IMR-90 (cell line): Measurements from ENCODE around the gene ITIH5. TPM values are rescaled to one million over a fixed set of nuclear protein-coding genes. Genes with fewer than 3 reads are reported as not detected.

Source experiments
- ATAC-seq: fragments of 200-7000 bp; cut with Tn5 transposase; 2 replicates; pipeline ENCODE4 v1.9.1; 2020; ENCODE audit warnings: low read depth, mild to moderate bottlenecking, moderate library complexity
- BruUV-seq: library from RNA; stranded (reverse); fragments of 400-500 nt; replicated peaks from 2 replicates; lab custom pipeline; 2021; lab: Mats Ljungman, UMichigan
- CTCF ChIA-PET: fragments of 300-600 bp; formaldehyde crosslinking; extraction: SDS; loops from one replicate; lab custom pipeline; 2021; ENCODE audit warnings: antibody characterized with exemption; lab: Yijun Ruan, JAX
- POLR2A ChIA-PET: fragments of 300-600 bp; sonication (Branson Sonifier 250); formaldehyde crosslinking; loops from one replicate; lab custom pipeline; 2022; ENCODE audit warnings: antibody characterized with exemption; ENCODE audit not compliant: unreplicated experiment; lab: Charles Lee
- DNase-seq: peaks from one replicate; pipeline ENCODE4 v3.0.0; 2013
- H2AFZ ChIP-seq: replicated peaks from 2 replicates; pipeline ENCODE3; 2013; ENCODE audit warnings: low read length, mild to moderate bottlenecking; ENCODE audit not compliant: poor library complexity
- H2AK5ac ChIP-seq: 2 replicates; pipeline ENCODE4 v1.6.1; 2013; ENCODE audit warnings: low read depth, low read length, inconsistent platforms
- H2AK9ac ChIP-seq: replicated peaks from 2 replicates; pipeline ENCODE3; 2013; ENCODE audit warnings: mild to moderate bottlenecking, low read depth, low read length, moderate library complexity; ENCODE audit not compliant: poor library complexity
- H2BK120ac ChIP-seq: 2 replicates; pipeline ENCODE4 v1.6.1; 2013; ENCODE audit warnings: low read depth, low read length, inconsistent platforms
- H2BK15ac ChIP-seq: 3 replicates; pipeline ENCODE4 v1.6.1; 2013; ENCODE audit warnings: low read depth, low read length, inconsistent platforms
- H2BK20ac ChIP-seq: 2 replicates; pipeline ENCODE4 v1.6.1; 2013; ENCODE audit warnings: low read depth, mild to moderate bottlenecking, inconsistent platforms, low read length, moderate library complexity
- H2BK5ac ChIP-seq: 2 replicates; pipeline ENCODE4 v1.6.1; 2013; ENCODE audit warnings: mild to moderate bottlenecking, low read depth, low read length, inconsistent platforms; ENCODE audit not compliant: poor library complexity, severe bottlenecking
- H3K14ac ChIP-seq: replicated peaks from 2 replicates; pipeline ENCODE4 v1.6.1; 2013; ENCODE audit warnings: low read depth, low read length, inconsistent platforms
- H3K18ac ChIP-seq: 2 replicates; pipeline ENCODE4 v1.6.1; 2013; ENCODE audit warnings: low read depth, low read length, control low read depth
- H3K23ac ChIP-seq: 2 replicates; pipeline ENCODE4 v1.6.1; 2013; ENCODE audit warnings: low read depth, low read length, inconsistent platforms
- H3K27ac ChIP-seq: 2 replicates; pipeline ENCODE4 v1.5.1; 2013; ENCODE audit warnings: mild to moderate bottlenecking, control low read depth, low read length; ENCODE audit not compliant: insufficient read depth
- H3K27me3 ChIP-seq: 2 replicates; pipeline ENCODE4 v1.6.1; 2013; ENCODE audit warnings: low read length; ENCODE audit not compliant: control insufficient read depth, insufficient read depth
- H3K36me3 ChIP-seq: 2 replicates; pipeline ENCODE4 v1.6.1; 2013; ENCODE audit warnings: low read length, mixed read lengths; ENCODE audit not compliant: control insufficient read depth, insufficient read depth
- H3K4ac ChIP-seq: 2 replicates; pipeline ENCODE4 v1.6.1; 2013; ENCODE audit warnings: low read depth, low read length, inconsistent platforms
- H3K4me1 ChIP-seq: 2 replicates; pipeline ENCODE4 v1.6.1; 2013; ENCODE audit warnings: low read length, mixed read lengths; ENCODE audit not compliant: control insufficient read depth, insufficient read depth
- H3K4me2 ChIP-seq: 2 replicates; pipeline ENCODE4 v1.6.1; 2013; ENCODE audit warnings: low read depth, mild to moderate bottlenecking, control low read depth, low read length, moderate library complexity
- H3K4me3 ChIP-seq: 2 replicates; pipeline ENCODE4 v1.5.1; 2013; ENCODE audit warnings: low read depth, mild to moderate bottlenecking, control low read depth, low read length, moderate library complexity; ENCODE audit not compliant: insufficient read depth
- H3K56ac ChIP-seq: 2 replicates; pipeline ENCODE4 v1.6.1; 2013; ENCODE audit warnings: low read length, inconsistent platforms; ENCODE audit not compliant: insufficient read depth; ENCODE audit errors: extremely low read depth
- H3K79me1 ChIP-seq, 2 experiments: 2 replicates each; pipeline ENCODE4 v1.6.1; 2013; ENCODE audit warnings: low read length in 2 of 2, inconsistent platforms in 1 of 2, low read depth in 1 of 2
- H3K9ac ChIP-seq: 2 replicates; pipeline ENCODE4 v1.6.1; 2013; ENCODE audit warnings: low read depth, low read length, control low read depth
- H3K9me1 ChIP-seq: 2 replicates; pipeline ENCODE4 v1.6.1; 2013; ENCODE audit warnings: low read length, inconsistent platforms; ENCODE audit not compliant: insufficient read depth
- H3K9me3 ChIP-seq: 2 replicates; pipeline ENCODE4 v1.6.1; 2013; ENCODE audit warnings: low read length; ENCODE audit not compliant: control insufficient read depth, insufficient read depth
- H4K20me1 ChIP-seq: 2 replicates; pipeline ENCODE4 v1.6.1; 2013; ENCODE audit warnings: low read length, inconsistent platforms; ENCODE audit not compliant: insufficient read depth
- H4K5ac ChIP-seq: 2 replicates; pipeline ENCODE4 v1.6.1; 2013; ENCODE audit warnings: mild to moderate bottlenecking, low read depth, low read length, control low read depth
- H4K8ac ChIP-seq, 2 experiments: 2 replicates each; pipeline ENCODE4 v1.6.1; 2013; ENCODE audit warnings: low read depth in 2 of 2, low read length in 2 of 2, control low read depth in 1 of 2, inconsistent platforms in 1 of 2
- H4K91ac ChIP-seq: 2 replicates; pipeline ENCODE4 v1.6.1; 2013; ENCODE audit warnings: low read depth, low read length, inconsistent platforms; ENCODE audit not compliant: insufficient read depth
- CEBPB ChIP-seq: IDR thresholded peaks from 2 replicates; pipeline ENCODE4 v1.6.1; 2012; ENCODE audit warnings: low read depth, low read length, improper control_type of control experiment
- CTCF ChIP-seq: conservative IDR thresholded peaks from 2 replicates; pipeline ENCODE4 v1.5.1; 2012; ENCODE audit warnings: mild to moderate bottlenecking, low read depth, low read length, improper control_type of control experiment
- MAZ ChIP-seq: IDR thresholded peaks from 2 replicates; pipeline ENCODE4 v1.6.1; 2012; ENCODE audit warnings: low read depth, mild to moderate bottlenecking, low read length, improper control_type of control experiment, moderate library complexity, borderline replicate concordance
- NFE2L2 ChIP-seq: fragments of 150-350 bp; IDR thresholded peaks from 2 replicates; pipeline ENCODE4 v1.6.1; 2016; ENCODE audit warnings: low read depth, mild to moderate bottlenecking, low read length
- WGBS, 2 experiments: methylation state at CpG; one replicate each; pipeline versions ENCODE4 v1.1.5 to v1.1.7; 2013; ENCODE audit warnings: missing lambda C conversion rate in 2 of 2; ENCODE audit not compliant: insufficient read length in 1 of 2; ENCODE audit errors: extremely low coverage in 2 of 2; 5-methylcytosine and 5-hydroxymethylcytosine counted together
- dilution Hi-C: fragments of 300-500 bp; cut with HindIII; formaldehyde crosslinking; loops from one replicate; pipeline ENCODE4 v1.14.3; 2018; ENCODE audit warnings: low sequenced_read_pairs; ENCODE audit not compliant: unreplicated experiment
- in situ Hi-C: fragments of 300-500 bp; cut with MboI; formaldehyde crosslinking; loops from 3 replicates; pipeline ENCODE4 v1.14.3; 2019; ENCODE audit warnings: low sequenced_read_pairs, inconsistent platforms, mixed read lengths
- intact Hi-C: fragments of 100-400 bp; cut with micrococcal nuclease; formaldehyde crosslinking; loops from 2 replicates; pipeline ENCODE4 v1.10.0; 2022
- polyA plus RNA-seq, 3 experiments: library from polyadenylated mRNA; depleted of rRNA; stranded (reverse); fragments of >200 nt; gene quantifications; 2 replicates each; pipeline ENCODE4 v1.2.3, GENCODE V29; 2012; ENCODE audit warnings: low replicate concordance in 1 of 3
- total RNA-seq: library from RNA; depleted of rRNA; stranded (reverse); fragments of >200 nt; gene quantifications from 2 replicates; pipeline ENCODE4 v1.2.3, GENCODE V29; 2012

ITIH5 gene
- total and polyA plus RNA-seq, 2 of the 4 experiments (the other 2 are of a cell fraction): under 0.01 to 0.07 TPM

GRCh38 chr10:7534480-7534852 is 132.3 kb downstream of the ITIH5 start:
- Histone ChIP-seq H2BK20ac (no peak overlapping the region), H3K4me1 (no peaks in the 10 kb centered on the region), H3K27me3 (no peaks in the 10 kb centered on the region; the same call in 1 of the 2 replicates), H2BK120ac (no peak overlapping the region), H3K4me2 (no peak overlapping the region), H4K8ac (no peak overlapping the region), H3K79me1 (no peaks in the 10 kb centered on the region), H3K14ac (no peak overlapping the region), H3K56ac (no peak overlapping the region), H3K9me3 (0 out of 2 replicates have a peak, but pooled peaks cover 3% of the 10 kb centered on the region), H3K18ac (no peak overlapping the region), H2AK5ac (no peak overlapping the region), H3K4me3 (no peak overlapping the region), H2AFZ (no peak overlapping the region), H2AK9ac (no peak overlapping the region), H2BK5ac (no peak overlapping the region), H3K9me1 (no peaks in the 10 kb centered on the region), H4K91ac (no peak overlapping the region), H4K5ac (no peak overlapping the region), H4K20me1 (no peaks in the 10 kb centered on the region), H3K36me3 (no peaks in the 10 kb centered on the region), H3K23ac (no peak overlapping the region), H3K9ac (no peak overlapping the region), H3K27ac (no peak overlapping the region), H2BK15ac (no peak overlapping the region), H3K4ac (no peak overlapping the region)
- in situ Hi-C loops: no loop called here
- dilution Hi-C loops: no loop called here
- DNase-seq: no peak
- ATAC-seq: no peak
- TF ChIP-seq CEBPB: no peak
- TF ChIP-seq CTCF: no peak
- TF ChIP-seq MAZ: no peak
- TF ChIP-seq NFE2L2: no peak
- BruUV-seq: no TSS peak
- CTCF ChIA-PET: no interaction called here
- intact Hi-C loops: no loop called here
- no CpG with 5 or more reads among the region's 5 CpGs for WGBS, 2 experiments
- POLR2A ChIA-PET: no interaction called here
